GM18517 (cell line): Measurements from ENCODE around the gene MRPS31.
"Not testable (repeated sequence)": the region's sequence is repeated elsewhere in the genome, so short reads cannot be mapped to it uniquely, and the experiment has no call there.

Experiments
- ATAC-seq: cut with Tn5 transposase; IDR thresholded peaks from one replicate; pipeline ENCODE4 v1.9.1; 2021; ENCODE audit warnings: mild to moderate bottlenecking, moderate library complexity; ENCODE audit not compliant: unreplicated experiment

The MRPS31 gene

GRCh38 chr13:40764587-40765403 lies 6.2 kb downstream of the MRPS31 start:
- no peak for ATAC-seq

GRCh38 chr13:40762849-40763248 lies 8.1 kb downstream of the MRPS31 start:
- no peak for ATAC-seq

- no peak for ATAC-seq
These were observed 12.2 kb downstream of the MRPS31 start for GRCh38 chr13:40758811-40759210.

GRCh38 chr13:40756042-40756441 lies 14.9 kb downstream of the MRPS31 start:
- no peak for ATAC-seq

GRCh38 chr13:40755082-40755700 lies 15.8 kb downstream of the MRPS31 start:
- no peak for ATAC-seq

GRCh38 chr13:40749327-40749726 lies 21.7 kb downstream of the MRPS31 start:
- ATAC-seq: no peak

GRCh38 chr13:40735232-40735548 lies 35.8 kb downstream of the MRPS31 start:
- ATAC-seq: not testable (repeated sequence)

- not testable (repeated sequence) for ATAC-seq
These were observed 36.3 kb downstream of the MRPS31 start for GRCh38 chr13:40734536-40735231.

GRCh38 chr13:40732658-40733057 lies 38.3 kb downstream of the MRPS31 start:
- ATAC-seq: no peak

GRCh38 chr13:40728595-40728994 lies 42.4 kb downstream of the MRPS31 start:
- ATAC-seq: no peak

GRCh38 chr13:40714433-40714832 lies 56.6 kb downstream of the MRPS31 start:
- not testable (repeated sequence) for ATAC-seq

- ATAC-seq: no peak
These were observed 64.6 kb downstream of the MRPS31 start for GRCh38 chr13:40706439-40706838.

- peak; percentile 55 for ATAC-seq
These were observed 73.3 kb downstream of the MRPS31 start for GRCh38 chr13:40697711-40698110.

- ATAC-seq: no peak
These were observed 76.6 kb downstream of the MRPS31 start for GRCh38 chr13:40694426-40694825.

- ATAC-seq: peak; percentile 55
These were observed 78.0 kb downstream of the MRPS31 start for GRCh38 chr13:40692946-40693345.

- no peak for ATAC-seq
These were observed 82.2 kb downstream of the MRPS31 start for GRCh38 chr13:40688781-40689180.

GRCh38 chr13:40682449-40683240 lies 88.3 kb downstream of the MRPS31 start:
- ATAC-seq: no peak

GRCh38 chr13:40681341-40682146 lies 89.4 kb downstream of the MRPS31 start:
- ATAC-seq: no peak

- ATAC-seq: no peak
These were observed 90.2 kb downstream of the MRPS31 start for GRCh38 chr13:40680659-40681323.

- ATAC-seq: no peak
These were observed 91.5 kb downstream of the MRPS31 start for GRCh38 chr13:40679480-40679985.
